ENCODE measurements around the gene GPR149.

GPR149 gene

DNA sequence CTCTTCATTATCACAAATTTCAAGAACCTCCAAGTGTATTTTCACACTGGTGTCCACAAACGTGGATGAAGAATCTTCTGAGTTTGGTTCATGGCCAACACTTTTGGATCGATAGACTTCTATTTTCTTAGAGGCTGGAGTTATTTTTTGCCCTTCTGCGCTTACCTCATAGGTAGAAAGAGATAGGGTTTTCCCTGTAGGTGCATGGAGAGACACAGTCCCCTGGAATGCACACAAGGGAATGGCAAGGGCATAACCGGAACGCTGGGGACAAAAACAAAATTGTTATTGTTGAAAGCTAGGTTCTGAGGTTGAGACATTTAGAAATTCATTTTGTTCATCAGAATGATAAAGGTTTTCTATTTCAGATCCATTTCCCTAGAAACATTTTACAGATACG, 92.0 kb downstream of the GPR149 start:
- DNase-seq = no peak

- no peak for DNase-seq
Measured at GRCh38 chr3:154334973-154335420, 95.0 kb downstream of the GPR149 start.

DNA sequence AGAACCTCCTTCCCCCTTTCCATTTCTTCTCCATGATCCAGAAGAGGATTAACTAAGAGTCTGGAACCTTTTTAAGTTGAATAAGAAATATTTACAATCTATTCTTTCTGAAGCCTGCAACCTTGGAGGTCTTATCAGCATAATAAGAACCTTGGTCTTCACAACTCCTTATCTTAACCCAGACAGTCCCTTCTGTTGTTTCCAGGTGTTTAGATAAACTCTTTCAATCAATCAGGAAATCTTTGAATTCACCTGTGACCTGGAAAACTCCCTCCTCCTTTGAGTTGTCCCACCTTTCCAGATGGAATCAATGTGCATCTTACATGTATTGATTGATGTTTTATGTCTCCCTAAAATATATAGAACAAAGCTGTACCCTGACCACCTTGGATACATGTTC, 102.1 kb downstream of the GPR149 start:
- no peak for DNase-seq

DNA sequence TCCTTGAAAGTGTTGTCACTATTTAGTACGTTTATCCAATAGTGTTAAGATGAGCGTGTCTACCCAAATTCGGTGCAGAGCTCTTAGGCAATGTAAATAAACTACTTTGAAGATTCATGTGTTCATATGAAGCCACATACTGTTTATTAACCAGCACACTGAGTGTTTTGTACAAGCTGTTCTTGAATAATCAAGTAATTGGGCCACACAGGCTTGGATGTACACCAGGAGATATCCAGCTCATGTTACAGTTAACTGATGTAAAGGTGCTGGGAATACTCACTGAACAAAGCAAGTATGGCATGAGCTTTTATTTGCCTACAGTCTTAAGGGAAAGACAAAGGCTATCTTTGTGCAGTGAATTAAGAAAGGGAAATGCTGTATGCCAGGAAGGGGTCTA, 105.1 kb downstream of the GPR149 start:
- no peak for DNase-seq

DNA sequence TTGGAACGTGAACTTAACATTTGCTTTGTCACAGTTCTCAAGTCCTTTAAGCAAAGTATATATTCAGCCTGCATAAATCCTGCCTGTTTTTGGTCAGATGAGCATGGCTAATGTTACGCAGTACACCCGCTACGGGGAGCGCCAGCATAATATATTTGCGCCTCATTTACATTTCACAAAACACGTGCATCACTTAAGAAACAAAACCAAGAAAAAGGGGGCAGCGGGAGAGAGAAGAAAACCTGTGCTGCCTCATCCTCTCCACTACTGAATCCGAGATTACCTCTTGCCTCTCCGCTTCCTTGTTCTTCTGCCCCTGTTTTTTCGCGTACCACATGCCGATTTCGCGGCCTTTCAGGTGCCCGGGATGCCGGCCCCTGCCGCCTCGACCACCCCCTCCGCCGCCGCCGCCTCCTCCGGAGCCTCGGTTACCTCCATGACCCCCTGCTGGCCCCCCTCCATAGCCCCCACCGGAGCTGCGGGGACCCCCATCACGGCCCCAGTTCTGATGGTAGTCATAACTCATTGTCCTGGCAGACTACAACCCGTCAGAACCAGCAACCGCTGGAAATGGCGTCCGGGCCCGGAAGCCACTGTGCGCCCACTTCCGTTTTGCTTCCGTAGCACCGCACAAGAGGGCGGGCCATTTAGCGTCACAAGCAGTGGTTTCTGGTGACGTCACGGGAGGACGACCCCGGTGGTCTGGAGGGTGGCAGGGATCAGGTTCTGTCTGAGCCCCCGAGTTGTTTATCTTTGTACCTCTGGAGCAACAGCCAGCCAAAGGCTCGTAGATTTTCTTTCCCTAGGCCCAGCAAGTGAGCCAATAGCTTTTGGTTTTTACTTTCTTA, 105.9 kb downstream of the GPR149 start, which contains the start of gene DHX36:
TSS of gene DHX36 (minus strand) at position 597 of the 848 bp plus-strand sequence. CDS start at position 526, 71 bp downstream.
- peak; percentile 71 to 93 (median 83) for DNase-seq

DNA sequence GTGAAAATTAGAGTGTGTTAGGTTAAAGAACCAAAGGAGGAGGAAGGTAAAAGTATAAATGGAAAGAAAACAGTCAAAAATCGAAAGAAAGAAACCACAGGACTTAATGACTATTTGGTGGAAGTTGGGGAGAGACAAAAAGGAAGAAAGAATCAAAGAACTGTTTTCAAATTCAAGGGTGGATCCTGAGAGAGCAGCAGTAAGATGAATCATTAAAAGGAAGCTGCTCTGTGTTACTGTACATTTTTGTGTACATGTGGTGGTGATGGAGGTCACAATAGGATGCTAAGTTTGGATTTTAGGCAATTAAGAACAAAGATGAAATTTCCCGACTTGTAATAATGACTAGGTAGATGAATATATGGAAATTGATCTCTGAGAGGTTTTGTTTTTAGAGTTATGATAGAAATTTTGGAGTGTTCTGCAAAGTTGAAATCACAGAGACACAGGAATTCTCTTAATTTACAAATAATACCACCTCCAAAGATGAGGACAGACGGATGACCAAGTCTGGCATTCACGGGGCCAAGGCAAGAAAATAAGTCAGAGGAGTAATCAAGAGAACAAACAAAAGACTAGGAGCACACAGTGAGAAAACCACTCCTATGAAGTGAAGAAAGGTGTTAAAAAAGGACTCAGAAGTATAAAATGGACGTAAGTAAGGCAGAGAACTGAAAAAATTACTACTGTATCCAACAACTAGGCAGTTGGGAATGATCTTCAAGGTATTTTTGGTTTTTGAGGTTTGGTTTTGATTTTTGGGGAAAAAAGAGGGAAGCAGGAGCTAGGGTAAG, 112.8 kb downstream of the GPR149 start:
- DNase-seq = peak in 1 of 5 donors; percentile 23

- DNase-seq = no peak
Measured at GRCh38 chr3:154314152-154314551, 115.8 kb downstream of the GPR149 start.

DNA sequence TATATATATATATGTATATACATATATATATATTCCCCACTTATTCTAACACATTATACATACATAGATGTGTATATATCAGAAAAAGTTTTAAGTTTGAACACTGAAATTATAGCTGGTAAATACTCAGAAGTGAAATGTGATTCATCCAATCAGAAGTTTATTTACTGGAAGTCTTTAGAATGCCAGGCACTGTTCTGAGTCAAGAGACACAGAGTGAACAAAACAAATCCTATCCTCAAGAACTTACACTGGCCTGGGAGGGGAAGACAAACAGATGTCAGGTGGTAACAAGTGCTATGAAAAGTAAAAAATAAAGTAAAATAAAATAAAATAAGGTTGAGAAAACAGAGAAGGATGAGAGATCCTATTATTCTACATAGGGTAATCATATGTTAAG, 119.2 kb downstream of the GPR149 start:
- DNase-seq = no peak

DNA sequence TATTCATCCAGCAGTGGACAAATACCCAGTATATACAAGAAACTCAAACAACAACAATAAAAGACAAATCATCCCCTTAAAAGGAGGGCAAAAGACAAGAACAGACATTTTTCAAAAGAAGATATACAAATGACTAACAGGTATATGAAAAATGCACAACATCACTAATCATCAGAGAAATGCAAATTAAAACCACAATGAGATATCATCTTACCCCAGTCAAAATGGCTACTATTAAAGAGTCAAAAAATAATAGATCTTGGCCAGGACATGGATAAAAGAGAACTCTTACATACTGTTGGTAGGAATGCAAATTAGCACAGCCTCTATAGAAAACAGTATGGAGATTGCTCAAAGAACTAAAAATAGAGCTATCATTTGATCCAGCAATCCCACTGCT, 122.6 kb downstream of the GPR149 start:
- DNase-seq = no peak

DNA sequence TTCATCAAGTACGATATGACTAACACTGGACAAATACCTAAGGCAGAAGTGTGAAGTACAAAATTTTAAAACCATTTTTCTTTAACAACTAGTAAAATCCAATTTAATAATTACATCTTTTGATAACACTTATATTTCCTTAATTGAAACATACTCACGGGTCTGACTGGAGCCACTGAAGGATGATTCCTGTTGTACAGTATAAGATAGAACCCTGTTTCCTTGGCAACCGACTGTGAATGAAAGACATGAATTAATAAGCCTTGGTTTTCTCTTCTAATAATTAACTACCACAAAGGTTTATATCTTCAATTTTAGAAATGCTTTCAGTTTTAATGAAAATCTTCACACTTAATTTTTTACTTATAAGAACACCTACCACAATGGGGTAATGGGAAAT, 125.1 kb downstream of the GPR149 start:
- DNase-seq = no peak

GRCh38 chr3:154304116-154304786, 125.7 kb downstream of the GPR149 start:
- DNase-seq = no peak

DNA sequence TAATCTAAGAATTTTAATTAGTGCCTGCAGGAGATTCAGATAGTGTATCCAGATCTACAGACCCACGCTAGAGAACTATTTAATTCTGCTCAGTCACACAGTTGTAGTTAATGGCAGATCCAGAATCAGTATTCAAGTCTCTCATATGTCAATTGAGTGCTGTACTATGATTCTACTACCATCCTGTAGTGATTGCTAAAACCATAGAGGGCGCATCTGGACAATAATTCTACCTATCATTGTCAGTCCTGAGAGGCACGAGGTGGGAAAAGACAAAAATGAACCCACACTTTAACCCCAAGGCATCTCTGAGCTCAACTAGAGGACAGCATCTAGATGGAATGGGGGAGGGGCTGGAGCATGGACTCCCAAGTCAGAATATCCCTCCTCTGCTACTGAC, 128.4 kb downstream of the GPR149 start:
- no peak for DNase-seq

DNA sequence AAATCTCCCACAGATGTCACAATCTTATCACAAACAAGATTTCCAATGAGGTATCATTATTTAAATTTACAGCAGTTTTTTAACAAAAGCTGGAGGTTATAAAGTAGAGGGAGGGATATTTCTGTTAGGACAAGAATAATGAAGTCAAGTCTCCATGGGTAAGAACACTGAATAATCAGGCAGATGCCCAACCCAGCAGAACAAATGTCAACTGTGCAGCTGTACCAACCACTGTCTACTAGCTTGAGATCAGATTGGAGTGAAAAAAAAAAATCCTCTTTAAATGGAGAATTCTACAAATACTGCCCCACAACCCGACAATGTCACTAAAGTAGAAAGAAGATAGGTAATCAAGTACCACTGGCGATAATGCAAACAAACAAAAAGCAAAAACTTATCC, 136.0 kb downstream of the GPR149 start:
- DNase-seq = no peak

DNA sequence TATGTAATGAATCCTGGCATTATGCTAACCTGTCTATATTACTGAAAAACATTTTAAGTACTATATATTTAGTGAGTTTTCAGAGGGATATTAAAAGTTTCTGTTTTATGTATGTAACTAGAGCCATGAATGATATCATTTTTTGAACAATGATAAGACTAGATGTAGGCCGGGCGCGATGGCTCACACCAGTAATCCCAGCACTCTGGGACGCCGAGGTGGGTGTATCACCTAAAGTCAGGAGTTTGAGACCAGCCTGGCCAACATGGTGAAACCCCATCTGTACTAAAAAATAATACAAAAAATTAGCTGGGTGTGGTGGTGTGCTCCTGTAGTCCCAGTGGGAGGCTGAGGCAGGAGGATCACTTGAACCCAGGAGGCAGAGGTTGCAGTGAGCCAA, 139.8 kb downstream of the GPR149 start:
- no peak for DNase-seq
